ENCODE data around the gene GPR149. TPM values are rescaled to one million over a fixed set of nuclear protein-coding genes. Genes with fewer than 3 reads are reported as not detected.

GPR149 gene
- not detected for total RNA-seq

DNA sequence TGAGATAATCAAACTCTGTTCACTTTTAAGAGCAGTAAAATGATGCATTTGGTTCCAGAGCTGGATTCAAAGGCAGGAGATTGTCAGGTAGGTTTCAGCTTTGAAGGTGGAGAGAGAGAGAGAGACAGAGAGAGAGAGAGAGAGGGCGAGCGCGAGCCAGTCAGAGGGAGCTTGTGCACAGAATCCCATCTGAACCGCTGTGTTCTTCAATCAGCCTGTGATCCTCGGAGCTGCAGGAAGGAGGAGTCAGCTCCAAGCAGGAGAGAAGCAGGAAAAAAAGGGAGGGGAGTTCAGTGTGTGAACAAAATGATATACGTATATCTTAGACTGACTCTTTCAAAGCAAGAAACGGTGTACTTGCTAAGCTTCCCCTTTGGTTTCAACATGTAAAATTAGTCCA, at the start of gene GPR149:
GPR149 (minus strand) TSS at position 177 of the 400 bp plus-strand sequence. CDS start 575 bp downstream, outside the sequence.
- H3K27me3 Mint-ChIP-seq = peaks cover 38% of the 10 kb centered on the region
- no peak for DNase-seq
- no peak for TF ChIP-seq CTCF (IDR thresholded peaks at IDR 0.05)
- peaks cover 5% of the 10 kb centered on the region for H3K4me1 Mint-ChIP-seq (ENCODE audit: low read depth)
- CTCF ChIA-PET = no interaction called here
- intact Hi-C loops (cut with micrococcal nuclease) = no loop called here
- no peak within 1 kb of the TSS for H3K4me3 Mint-ChIP-seq
- H3K27ac Mint-ChIP-seq = no peak within 1 kb of the TSS
- H3K9me3 Mint-ChIP-seq = no peaks in the 10 kb centered on the region
- no peak for ATAC-seq
- POLR2A ChIA-PET = no interaction called here
- H3K36me3 Mint-ChIP-seq (ENCODE audit: low read depth) = no peaks in the 10 kb centered on the region

DNA sequence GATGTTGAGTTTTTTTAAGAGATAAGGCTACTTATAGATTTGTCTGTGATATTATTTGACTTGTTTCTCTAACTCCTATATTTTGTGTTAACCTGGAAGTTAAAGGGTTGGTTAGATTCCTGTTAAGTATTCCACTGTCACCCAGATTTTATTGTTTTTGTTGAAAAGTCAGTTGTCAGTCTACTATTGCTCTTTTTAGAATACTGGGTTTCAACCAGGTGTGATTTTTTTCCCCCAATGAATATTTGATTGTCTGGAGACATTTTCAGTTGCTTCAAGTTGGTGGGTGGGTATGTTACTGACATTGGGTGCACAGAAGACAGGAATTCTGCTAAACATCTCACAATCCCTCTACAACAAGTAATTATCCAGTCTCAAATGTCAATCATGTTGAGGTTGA, 43.8 kb upstream of the GPR149 start:
- no peaks in the 10 kb centered on the region for H3K4me1 Mint-ChIP-seq (ENCODE audit: low read depth)
- POLR2A ChIA-PET = no interaction called here
- H3K4me3 Mint-ChIP-seq = no peak overlapping the region

GRCh38 chr3:154469585-154469984, 39.6 kb upstream of the GPR149 start:
- H3K27ac Mint-ChIP-seq = no peak overlapping the region
- H3K4me3 Mint-ChIP-seq = no peak overlapping the region
- TF ChIP-seq CTCF (IDR thresholded peaks at IDR 0.05) = no peak
- no peaks in the 10 kb centered on the region for H3K4me1 Mint-ChIP-seq (ENCODE audit: low read depth)
- ChIA-PET POLR2A (no interaction called here), CTCF (no interaction called here)
- no peak for ATAC-seq
- H3K9me3 Mint-ChIP-seq = peaks cover 6% of the 10 kb centered on the region
- H3K36me3 Mint-ChIP-seq (ENCODE audit: low read depth) = no peaks in the 10 kb centered on the region
- H3K27me3 Mint-ChIP-seq = no peaks in the 10 kb centered on the region
- intact Hi-C loops (cut with micrococcal nuclease) = no loop called here
- DNase-seq = no peak

More for the DNA sequence above, 43.8 kb upstream of the GPR149 start:
- Mint-ChIP-seq H3K27me3 (no peaks in the 10 kb centered on the region), H3K9me3 (peaks cover 6% of the 10 kb centered on the region), H3K36me3 (ENCODE audit: low read depth) (no peaks in the 10 kb centered on the region), H3K27ac (no peak overlapping the region)
- CTCF ChIA-PET = no interaction called here
- intact Hi-C loops (cut with micrococcal nuclease) = no loop called here
- no peak for DNase-seq
- no peak for ATAC-seq
- TF ChIP-seq CTCF (IDR thresholded peaks at IDR 0.05) = no peak

DNA sequence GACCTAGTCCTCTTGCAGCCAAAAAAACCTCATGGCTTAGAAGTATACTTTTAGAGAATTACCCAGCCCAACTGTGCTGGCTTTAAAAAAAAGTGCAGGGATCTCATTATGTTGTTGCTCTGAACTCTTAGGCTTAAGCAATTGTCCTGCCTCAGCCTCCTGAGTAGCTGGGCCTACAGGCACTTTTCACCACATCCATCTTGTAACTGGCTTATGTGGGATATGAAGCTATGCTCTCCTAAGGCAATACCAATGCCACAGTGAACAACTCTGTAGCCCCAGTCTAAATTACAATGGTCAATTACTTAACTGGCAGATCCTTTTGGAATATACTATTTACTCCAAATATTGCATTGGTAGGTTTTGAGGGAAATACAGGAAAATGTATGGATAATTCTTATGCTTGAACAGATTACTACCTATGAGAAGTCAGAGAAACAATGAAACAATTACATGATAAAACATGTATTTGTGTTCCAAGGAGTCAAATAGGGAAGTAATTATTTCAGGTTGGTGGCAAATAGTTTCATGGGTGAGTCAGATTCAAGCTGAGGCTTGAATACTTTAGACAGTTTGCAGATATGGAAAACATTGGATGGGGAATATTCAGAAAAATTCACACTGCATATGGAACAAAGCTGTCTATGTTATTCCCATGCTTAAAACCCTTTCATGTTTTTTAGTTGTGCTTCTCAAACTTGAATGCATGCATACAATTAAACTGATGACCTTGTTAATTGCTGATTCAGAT, 34.6 kb upstream of the GPR149 start:
- Mint-ChIP-seq H3K9me3 (no peaks in the 10 kb centered on the region), H3K4me1 (ENCODE audit: low read depth) (no peaks in the 10 kb centered on the region)

More for the DNA sequence above, 34.6 kb upstream of the GPR149 start:
- H3K27ac Mint-ChIP-seq = no peak overlapping the region
- H3K36me3 Mint-ChIP-seq (ENCODE audit: low read depth) = no peaks in the 10 kb centered on the region
- ChIA-PET CTCF (no interaction called here), POLR2A (no interaction called here)
- DNase-seq = no peak
- ATAC-seq = no peak
- no peak overlapping the region for H3K4me3 Mint-ChIP-seq
- H3K27me3 Mint-ChIP-seq = peaks cover 2% of the 10 kb centered on the region
- TF ChIP-seq CTCF (IDR thresholded peaks at IDR 0.05) = no peak
- intact Hi-C loops (cut with micrococcal nuclease) = no loop called here

Measured in activated CD8-positive, alpha-beta T cell treated with anti-CD3 and anti-CD28 coated beads for 36 hours (primary cell).